GM21367 (cell line): ENCODE data around the gene SAC3D1.
A peak's percentile ranks its signal among the peaks of the same experiment; 100 is the strongest.
"Not testable (repeated sequence)": the region's sequence is repeated elsewhere in the genome, so short reads cannot be mapped to it uniquely, and the experiment has no call there.

ENCODE experiments used
- ATAC-seq: cut with Tn5 transposase; IDR thresholded peaks from one replicate; pipeline ENCODE4 v1.9.1; 2021; ENCODE audit not compliant: unreplicated experiment

SAC3D1 gene

GRCh38 chr11:65023502-65023901 is 17.5 kb upstream of the SAC3D1 start:
- ATAC-seq: not testable (repeated sequence)

DNA sequence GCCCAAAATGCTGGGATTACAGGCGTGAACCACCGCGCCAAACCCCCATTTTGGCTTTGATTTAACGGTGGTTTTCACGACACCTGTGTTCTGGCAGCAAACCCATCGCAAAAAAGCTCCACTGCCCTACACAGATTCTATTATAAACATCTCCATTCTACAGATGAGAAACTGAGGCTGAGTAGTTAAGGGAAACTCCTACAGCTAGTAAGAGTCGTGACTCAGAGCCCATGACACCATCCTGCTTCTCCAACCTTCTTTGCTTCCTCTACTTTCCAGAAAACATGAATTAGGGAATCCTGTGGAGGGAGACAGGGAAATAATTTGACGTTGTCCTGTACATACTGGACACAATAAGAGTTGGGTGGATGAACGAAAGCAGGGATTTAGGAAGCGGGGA is 14.2 kb upstream of the SAC3D1 start:
- no peak for ATAC-seq

DNA sequence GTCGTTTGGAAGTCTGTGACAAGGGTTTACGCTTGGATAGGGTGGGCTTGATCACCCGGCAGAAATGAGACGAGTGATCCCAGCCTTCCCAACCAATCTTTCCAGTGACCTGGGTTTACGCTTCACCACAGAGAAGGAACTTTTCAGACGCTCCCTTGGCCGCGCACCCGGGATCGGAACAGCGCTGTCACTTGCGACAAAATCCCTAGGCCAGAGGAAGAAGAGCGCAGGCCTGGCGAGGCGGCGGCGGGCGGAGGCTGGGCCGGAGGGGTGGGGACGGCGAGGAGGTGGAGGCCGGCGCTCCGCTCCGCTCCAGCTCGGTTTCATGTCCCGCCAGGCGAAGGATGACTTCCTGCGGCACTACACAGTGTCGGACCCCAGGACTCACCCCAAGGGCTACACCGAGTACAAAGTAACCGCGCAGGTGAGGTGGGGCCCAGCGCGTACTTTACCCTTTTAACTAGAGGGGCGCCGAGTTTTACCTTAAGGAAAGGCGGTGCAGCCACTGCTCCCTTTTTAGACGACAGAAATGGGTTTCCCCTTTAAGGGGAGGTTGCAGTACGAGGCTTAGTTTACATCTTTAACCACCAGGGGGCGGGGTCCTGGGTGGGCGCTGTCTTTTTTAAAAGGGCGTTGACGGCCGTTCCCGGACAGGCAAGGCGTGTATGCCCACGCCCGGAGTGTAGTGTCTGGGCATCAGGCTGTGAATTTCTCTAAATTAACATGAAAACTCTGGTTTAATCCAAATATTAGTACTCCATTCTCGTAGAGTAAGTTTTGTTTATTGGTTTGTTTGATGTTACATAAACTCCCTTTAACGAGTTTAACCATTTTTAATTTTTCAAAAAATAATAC is 13.6 kb upstream of the SAC3D1 start, which contains the start of gene SNX15:
TSS of gene SNX15 (plus strand) at position 227 of the 855 bp plus-strand sequence. CDS start at position 326, 99 bp downstream.
- peak; percentile 69 for ATAC-seq

- no peak for ATAC-seq
Observed at GRCh38 chr11:65032216-65032615, 8.8 kb upstream of the SAC3D1 start.

- no peak for ATAC-seq
Observed at GRCh38 chr11:65034423-65034822, 6.6 kb upstream of the SAC3D1 start.

- ATAC-seq: no peak
Observed at GRCh38 chr11:65035579-65035978, 5.4 kb upstream of the SAC3D1 start.

DNA sequence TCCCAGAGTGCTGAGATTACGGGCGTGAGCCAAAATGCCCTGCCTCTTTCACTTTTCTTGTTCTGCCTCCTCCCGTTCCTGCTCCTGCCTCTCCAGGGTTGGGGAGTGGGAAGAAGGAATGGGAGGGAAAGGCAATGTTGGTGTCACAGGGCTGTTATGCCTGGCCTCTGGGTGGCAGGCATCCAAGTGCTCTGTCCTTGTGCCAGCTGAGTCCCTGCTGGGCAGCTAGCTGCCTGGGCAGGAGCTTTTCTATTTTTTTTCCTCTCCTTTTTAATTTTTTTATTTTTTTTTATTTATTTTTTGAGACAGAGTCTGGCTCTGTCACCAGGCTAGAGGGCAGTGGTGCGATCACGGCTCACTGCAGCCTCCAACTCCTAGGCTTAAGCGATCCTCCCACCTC is 4.1 kb upstream of the SAC3D1 start:
- ATAC-seq: no peak

DNA sequence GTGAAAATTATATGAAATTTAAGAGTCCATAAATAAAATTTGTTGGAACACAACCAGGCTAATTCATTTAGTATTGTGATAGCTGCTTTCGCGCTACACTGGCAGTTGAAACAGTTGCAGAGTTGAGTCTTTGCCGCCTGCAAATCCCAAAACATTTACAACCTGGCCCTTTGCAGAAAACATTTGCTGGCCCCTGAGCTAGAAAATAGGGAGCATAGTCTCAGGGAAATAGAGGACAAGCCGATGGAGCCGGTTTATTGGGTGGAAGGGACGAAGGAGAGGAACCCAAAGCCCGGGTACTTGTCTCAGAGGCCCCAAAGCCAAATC is 527 bp upstream of the SAC3D1 start:
- no peak for ATAC-seq

DNA sequence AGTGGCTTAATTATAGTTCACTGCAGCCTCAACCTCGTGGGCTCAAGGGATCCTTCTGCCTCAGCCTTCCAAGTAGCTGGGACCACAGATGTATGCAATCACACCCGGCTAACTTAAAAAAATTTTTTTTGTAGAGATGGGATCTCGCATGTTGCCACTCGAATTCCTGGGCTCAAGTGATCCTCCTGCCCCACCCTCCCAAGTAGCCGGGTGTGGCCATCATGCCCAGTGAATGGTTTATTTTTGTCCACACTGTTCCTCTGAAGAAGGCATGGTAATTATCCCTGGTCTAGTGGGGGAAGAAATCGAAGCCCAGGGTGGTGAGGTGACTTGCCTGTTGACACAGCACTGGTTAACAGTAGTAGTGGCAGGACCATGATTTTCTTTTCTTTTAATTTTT is 1.9 kb downstream of the SAC3D1 start:
- ATAC-seq: no peak

DNA sequence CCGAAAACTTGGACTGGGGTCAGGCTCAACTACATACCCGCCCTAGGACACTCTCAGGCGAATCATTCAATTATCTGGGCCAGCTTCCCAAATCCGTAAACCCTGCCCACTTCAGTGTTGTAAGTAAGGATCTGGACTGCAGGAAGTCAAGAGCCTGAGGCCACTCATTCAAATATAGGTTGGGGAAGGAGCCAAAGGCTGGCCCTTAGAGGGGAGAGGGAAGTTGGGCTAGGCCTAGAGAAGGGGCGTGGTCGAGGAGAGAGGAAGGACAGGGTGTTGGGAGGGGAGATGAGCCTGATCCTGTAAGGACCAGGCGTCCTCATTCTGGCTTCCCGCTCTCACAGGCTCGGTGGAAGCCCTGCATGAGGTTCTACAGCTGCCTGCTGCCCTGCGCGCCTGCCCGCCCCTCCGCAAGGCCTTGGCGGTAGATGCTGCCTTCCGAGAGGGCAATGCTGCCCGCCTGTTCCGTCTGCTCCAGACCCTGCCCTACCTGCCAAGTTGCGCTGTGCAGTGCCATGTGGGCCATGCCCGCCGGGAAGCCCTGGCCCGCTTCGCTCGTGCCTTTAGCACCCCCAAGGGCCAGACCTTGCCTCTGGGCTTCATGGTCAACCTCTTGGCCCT is 3.0 kb downstream of the SAC3D1 start:
- no peak for ATAC-seq

DNA sequence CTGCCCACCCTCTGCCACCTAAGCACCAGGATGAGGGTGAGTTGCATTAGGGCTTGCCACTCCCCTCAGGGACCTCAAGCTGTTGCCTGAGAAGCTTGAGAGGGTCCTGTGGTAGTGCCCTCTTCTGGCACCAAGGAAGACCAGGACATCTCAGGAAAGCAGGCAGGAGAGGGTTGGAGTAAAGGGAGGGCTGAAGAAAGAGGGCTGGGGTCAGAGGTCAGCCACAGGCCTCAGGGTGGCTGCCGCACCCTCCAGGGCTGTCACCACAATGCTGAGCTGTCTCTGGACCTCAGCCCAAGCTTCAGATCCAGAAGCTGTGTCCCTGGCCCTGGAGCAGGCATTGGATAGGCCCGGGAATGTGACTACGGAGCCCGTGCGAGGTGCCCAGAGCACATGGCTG is 4.1 kb downstream of the SAC3D1 start:
- no peak for ATAC-seq

DNA sequence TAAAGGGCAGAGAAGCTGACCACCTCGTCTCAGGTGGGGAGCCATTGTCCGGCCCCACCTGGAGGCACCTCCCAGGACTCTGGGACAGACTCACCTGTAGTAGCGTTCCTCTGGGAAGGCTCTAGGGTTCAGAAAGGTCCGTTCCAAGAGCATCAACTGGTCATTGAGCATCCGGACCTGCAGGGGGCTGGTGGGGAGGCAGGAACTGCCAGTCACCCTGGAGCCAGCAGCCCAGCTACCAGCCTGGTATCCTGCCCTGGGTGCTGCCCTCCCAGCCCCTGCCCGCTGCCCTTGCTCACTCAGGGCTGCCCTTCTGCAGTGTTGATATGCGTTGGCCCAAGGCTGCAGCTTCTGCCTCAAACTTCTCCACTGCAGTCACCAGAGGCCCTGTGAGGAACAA is 4.7 kb downstream of the SAC3D1 start:
- ATAC-seq: no peak

- no peak for ATAC-seq
Observed at GRCh38 chr11:65047581-65048422, 6.8 kb downstream of the SAC3D1 start.

DNA sequence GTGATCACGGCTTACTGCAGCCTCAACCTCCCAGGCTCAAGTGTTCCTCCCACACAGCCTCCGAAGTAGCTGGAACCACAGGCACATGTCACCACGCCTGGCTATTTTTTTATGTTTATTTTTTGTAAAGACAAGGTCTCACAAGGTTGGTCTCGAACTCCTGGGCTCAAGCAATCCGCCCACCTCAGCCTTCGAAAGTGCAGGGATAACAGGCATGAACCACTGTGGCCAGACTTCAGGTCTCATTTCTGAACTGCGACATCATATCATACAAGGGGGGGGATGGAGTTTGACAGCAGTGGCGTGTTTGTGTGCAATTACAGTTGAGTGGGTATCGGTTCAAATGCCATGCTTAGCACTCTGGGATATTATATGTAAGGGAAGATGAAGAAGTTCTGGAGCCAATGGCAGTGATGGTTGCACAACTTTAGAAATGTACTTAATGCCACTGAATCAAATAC is 10.4 kb downstream of the SAC3D1 start:
- no peak for ATAC-seq

- ATAC-seq: no peak
Observed at GRCh38 chr11:65053827-65054508, 13.0 kb downstream of the SAC3D1 start.

DNA sequence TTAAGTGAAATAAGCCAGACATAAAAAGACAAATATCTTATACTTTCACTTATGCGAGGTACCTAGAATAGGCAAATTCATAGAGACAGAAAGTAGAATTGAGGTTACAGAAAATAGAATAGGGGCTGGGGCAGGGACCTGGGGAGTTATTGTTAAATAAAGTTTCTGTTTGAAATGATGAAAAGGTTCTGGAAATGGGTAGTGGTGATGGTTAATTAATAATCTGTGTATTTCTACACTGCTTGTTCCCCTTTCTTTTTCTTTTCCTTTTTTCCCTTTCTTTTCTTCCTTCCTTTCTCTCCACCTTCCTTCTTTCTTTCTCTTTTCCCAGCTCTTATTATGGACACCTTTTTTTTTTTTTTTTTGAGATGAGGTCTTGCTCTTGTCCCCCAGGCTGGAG is 14.5 kb downstream of the SAC3D1 start:
- ATAC-seq: no peak

GRCh38 chr11:65056999-65057398 is 16.0 kb downstream of the SAC3D1 start:
- no peak for ATAC-seq

GRCh38 chr11:65057526-65057925 is 16.5 kb downstream of the SAC3D1 start:
- no peak for ATAC-seq

- no peak for ATAC-seq
Observed at GRCh38 chr11:65058012-65058411, 17.0 kb downstream of the SAC3D1 start.

GRCh38 chr11:65058419-65059054 is 17.5 kb downstream of the SAC3D1 start, which contains the start of gene NAALADL1:
Gene NAALADL1 (minus strand): TSS chr11:65058553. CDS start chr11:65058521, 32 bp downstream.
- ATAC-seq: no peak
